Measurements from ENCODE around the gene TLR4.

Gene TLR4

DNA sequence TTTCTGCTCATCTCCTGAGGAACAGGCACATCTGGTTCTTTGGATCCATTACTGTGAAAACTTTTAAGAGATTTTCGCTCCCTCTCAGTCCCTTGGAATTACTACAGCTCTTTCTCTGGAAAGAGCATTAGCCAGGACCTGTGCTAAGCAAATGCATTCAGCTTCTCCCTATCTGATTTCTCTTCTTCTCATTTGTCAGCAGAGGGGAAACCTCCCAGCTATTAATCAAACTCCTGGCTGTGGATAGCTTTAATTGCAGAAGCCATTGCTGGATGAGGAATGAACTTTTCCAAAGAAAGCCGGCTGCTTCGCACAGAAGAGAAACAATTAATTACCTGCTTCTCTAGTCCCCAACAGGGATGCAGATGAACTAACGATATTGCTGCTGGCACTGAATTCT lies 37.9 kb downstream of the TLR4 start:
- no peak for DNase-seq (ENCODE audit: low read depth)
- TF ChIP-seq, protein P1, sequence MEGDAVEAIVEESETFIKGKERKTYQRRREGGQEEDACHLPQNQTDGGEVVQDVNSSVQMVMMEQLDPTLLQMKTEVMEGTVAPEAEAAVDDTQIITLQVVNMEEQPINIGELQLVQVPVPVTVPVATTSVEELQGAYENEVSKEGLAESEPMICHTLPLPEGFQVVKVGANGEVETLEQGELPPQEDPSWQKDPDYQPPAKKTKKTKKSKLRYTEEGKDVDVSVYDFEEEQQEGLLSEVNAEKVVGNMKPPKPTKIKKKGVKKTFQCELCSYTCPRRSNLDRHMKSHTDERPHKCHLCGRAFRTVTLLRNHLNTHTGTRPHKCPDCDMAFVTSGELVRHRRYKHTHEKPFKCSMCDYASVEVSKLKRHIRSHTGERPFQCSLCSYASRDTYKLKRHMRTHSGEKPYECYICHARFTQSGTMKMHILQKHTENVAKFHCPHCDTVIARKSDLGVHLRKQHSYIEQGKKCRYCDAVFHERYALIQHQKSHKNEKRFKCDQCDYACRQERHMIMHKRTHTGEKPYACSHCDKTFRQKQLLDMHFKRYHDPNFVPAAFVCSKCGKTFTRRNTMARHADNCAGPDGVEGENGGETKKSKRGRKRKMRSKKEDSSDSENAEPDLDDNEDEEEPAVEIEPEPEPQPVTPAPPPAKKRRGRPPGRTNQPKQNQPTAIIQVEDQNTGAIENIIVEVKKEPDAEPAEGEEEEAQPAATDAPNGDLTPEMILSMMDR (conservative IDR thresholded peaks at IDR 0.05; ENCODE audit: low read depth, low read length): no peak
- no peak overlapping the region for H3K4me3 ChIP-seq (ENCODE audit: low read length)

GRCh38 chr9:117744369-117744768 lies 40.2 kb downstream of the TLR4 start:
- no peak for DNase-seq (ENCODE audit: low read depth)
- no peak overlapping the region for H3K4me3 ChIP-seq (ENCODE audit: low read length)
- TF ChIP-seq, protein P1 (conservative IDR thresholded peaks at IDR 0.05; ENCODE audit: low read depth, low read length): no peak

DNA sequence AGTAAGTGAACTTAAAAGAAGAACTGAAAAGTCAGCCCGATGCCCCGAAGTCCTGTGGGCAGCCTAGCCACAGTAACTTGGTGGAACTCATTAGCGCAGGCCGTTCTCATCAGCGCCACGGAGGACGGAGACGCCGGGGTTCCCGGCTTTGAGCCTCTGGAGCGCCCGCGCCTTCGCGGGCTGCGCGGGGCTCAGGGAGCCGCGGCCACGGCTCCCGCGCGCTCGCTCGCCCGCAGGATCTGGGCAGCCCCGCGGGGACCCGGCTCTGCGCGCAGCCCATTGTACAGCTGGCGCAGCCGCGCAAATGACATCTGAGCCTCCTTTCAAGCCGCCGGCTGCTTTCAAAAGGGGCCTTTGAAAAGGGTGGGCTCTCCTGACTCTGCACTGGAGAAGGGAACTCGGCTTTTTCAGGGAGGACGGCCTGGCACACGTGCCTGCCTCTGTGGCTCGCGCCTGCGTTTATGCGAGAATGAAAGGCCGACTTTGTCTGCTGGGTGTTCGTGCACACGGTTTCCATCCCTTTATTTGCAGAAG lies 40.7 kb downstream of the TLR4 start:
- peak overlapping the region; percentile 46 for H3K4me3 ChIP-seq (ENCODE audit: low read length)
- TF ChIP-seq, protein P1 (conservative IDR thresholded peaks at IDR 0.05; ENCODE audit: low read depth, low read length): no peak
- no peak for DNase-seq (ENCODE audit: low read depth)

GRCh38 chr9:117745598-117745997 lies 41.4 kb downstream of the TLR4 start:
- no peak for DNase-seq (ENCODE audit: low read depth)
- H3K4me3 ChIP-seq (ENCODE audit: low read length): no peak overlapping the region
- TF ChIP-seq, protein P1 (conservative IDR thresholded peaks at IDR 0.05; ENCODE audit: low read depth, low read length): no peak

DNA sequence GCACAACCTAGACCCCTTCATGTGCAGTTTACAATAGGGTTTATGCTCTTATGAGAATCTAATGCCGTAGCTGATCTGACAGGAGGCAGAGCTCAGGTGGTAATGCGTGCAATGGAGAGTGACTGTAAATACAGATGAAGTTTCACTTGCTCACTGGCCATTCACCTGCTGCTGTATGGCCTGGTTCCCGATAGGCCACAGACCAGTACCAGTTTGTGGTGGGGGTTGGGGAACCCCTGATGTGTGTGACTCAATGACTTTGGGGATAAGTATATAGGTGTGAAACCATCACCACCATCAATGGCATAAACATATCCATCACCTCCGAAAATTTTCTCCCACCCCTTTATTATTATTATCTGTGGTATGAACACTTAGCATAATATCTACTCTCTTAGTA lies 42.1 kb downstream of the TLR4 start:
- TF ChIP-seq, protein P1 (conservative IDR thresholded peaks at IDR 0.05; ENCODE audit: low read depth, low read length): no peak
- no peak for DNase-seq (ENCODE audit: low read depth)
- no peak overlapping the region for H3K4me3 ChIP-seq (ENCODE audit: low read length)

GRCh38 chr9:117747386-117747970 lies 43.3 kb downstream of the TLR4 start:
- no peak overlapping the region for H3K4me3 ChIP-seq (ENCODE audit: low read length)
- DNase-seq (ENCODE audit: low read depth): no peak
- TF ChIP-seq, protein P1 (conservative IDR thresholded peaks at IDR 0.05; ENCODE audit: low read depth, low read length): no peak

DNA sequence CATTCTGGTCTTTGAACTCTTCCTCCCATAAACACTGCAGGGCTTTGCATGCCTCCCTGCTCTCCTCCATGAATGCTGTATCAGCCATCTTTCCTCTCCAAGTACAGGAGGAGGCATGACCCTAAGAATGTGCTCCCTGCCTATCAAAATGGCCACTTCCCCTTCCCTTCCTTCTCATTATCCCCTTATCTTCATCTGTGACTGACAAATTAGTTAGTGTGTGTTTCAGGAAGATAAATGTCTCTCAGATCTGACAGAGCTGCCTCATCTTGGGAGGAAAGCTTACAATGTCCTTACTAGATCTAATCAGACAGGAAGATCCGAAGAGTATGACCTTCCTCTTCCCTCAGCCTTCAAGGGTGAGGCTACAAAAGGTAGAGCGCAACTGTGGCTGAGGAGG lies 46.2 kb downstream of the TLR4 start:
- DNase-seq (ENCODE audit: low read depth): no peak
- TF ChIP-seq, protein P1 (conservative IDR thresholded peaks at IDR 0.05; ENCODE audit: low read depth, low read length): no peak
- no peak overlapping the region for H3K4me3 ChIP-seq (ENCODE audit: low read length)

Measured in retinal pigment epithelial cell (primary cell).